ENCODE results near the gene B4GALT2. TPM values are rescaled to one million over a fixed set of nuclear protein-coding genes. Genes with fewer than 3 reads are reported as not detected.

B4GALT2 gene
- total RNA-seq, 2 donors from 2014 or later = 22.7 to 28.6 TPM

DNA sequence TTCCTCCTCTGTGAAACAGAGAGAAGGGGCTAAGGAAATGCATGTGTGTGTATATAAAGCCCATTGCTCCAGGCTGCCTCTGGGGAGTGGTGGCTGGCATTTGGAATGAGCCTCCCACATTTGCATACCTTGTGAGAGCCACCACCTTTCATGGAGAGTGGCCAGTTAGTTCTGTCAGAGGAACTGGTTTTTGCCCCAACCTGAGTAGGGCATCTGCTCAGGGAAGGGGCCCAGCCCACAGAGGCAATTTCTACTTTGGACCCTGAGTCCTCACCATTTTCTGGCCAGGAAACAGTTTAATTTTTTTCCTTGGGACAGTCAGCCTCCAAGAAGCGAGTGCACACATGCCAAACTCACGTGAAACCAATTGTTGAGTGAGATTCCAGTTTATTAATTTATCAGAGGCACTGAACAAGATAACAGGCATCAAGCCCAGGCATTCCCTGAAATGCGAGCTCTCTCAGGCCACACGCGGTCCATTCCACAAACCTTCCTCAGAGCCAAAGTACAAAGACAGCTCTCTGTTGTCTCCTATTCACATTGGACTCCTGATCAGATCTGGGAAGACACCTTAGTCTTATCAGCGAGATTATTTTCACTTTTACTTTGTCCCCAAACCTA lies 53.3 kb downstream of the B4GALT2 start:
- DNase-seq (peak in 1 of 2 donors; percentile 66), ATAC-seq (peak; percentile 17)
- intact Hi-C loops (cut with DNase I, micrococcal nuclease) = no loop called here

DNA sequence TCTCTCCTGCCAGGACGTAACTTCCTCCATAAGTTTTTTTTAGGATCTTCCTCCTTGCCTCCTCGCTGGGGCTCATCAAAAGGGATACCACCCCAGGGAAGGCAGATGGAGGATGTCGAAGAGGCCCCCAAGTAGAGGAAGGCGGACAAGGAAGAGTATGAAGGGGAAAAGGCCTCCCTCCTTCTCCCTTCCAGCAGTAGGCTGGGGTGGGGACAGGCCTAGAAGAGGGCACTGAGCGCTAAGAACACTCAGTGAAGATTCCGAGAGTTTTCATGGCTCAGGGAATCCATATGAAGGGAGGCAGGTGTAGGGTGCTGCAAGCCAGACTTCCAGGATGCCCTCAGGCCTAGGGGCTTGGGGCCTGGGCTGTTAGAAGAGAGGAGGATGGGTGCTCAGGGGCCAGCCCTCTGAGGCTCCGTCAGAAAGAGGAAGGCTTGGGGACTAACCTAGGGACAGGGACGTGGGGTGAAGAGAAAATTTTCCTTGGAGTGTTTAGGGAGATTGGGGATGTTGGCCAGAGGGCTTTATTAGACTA lies 54.1 kb downstream of the B4GALT2 start:
- DNase-seq (no peak), ATAC-seq (no peak)
- intact Hi-C loops (cut with DNase I, micrococcal nuclease) = no loop called here

DNA sequence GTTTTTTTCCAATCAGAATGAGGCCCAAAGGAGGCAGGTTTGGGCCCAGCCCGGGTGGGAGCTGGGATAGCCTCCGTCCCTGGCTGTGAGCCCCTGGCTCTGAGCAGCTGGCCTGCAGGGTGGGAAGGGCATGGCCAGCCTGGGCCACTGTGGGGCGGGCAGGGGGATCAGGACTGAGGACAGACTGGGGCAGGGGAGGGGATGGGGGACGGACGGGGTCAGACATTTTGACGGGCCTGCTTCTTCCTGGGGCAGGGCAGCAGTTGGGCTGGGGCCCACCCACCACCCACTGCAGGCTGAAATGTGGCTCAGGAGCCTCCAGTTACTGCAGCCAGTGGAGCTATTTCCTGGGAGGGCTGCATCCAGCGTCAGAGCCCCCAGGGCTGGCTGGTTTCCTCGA lies 54.7 kb downstream of the B4GALT2 start:
- DNase-seq = no peak

DNA sequence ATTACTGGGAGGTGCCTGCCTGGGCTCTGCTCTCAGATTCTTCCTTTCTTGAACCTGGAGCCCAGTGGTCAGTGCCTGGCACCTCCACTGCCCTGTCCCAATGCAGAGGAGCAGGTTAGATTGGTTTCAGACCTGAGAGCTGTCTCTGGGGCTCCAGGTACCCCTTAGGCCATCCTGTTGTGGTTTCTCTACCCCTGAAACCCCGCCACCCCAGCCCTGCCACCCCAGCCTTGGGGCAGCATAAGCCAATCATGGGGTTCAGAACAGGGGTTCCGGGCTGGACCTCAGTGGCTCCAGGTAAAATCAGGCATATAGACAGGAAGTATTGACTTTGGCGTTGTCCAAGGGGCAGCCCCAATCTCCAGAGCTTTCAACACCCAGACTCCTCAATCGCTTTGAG lies 55.4 kb downstream of the B4GALT2 start:
- intact Hi-C loops (cut with DNase I, micrococcal nuclease) = no loop called here
- ATAC-seq (no peak), DNase-seq (no peak)

More for the DNA sequence above, 54.7 kb downstream of the B4GALT2 start:
- intact Hi-C loops (cut with DNase I, micrococcal nuclease) = no loop called here
- no peak for ATAC-seq

DNA sequence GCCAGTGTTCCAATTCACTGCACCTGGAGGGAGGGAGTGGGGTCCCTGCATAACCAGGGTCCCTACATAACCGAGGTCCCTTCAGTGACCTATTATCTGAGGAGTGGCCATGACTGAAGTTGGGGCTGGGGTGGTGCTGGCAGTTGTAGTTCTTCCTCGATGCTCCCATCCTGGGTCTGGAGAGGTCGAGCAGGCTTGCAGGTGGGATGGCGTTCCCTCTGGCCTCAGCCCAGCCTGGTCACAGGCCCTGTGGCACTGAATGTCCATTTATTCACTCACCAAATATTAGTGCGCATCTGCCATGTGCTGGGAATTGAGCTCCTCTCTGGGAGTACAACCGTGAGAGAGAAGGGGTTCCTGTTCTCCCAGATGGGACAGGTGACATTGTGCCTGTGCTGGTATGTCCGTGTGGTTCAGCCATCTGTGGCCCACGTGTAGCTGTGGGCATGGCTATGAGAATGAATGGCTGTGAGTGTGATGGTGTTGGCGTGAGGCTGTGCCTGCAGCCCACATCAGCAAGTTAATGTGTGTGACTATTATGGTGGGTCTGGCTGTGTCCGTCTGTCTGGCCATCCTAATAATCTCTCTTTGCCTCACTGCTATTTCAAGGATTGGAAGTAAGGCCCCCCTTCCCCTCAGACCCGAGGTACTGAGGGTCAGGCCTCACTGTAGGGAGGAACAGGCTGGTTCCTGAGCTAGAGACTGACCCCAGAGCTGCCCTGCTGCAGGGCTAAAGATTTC lies 56.1 kb downstream of the B4GALT2 start:
- intact Hi-C loops (cut with DNase I, micrococcal nuclease) = loop anchor here in 1 of 2 donors (5.0 kb wide), 1 partner anchor 33 kb away; no protein-coding TSS in a partner anchor
- ATAC-seq (no peak), DNase-seq (no peak)

DNA sequence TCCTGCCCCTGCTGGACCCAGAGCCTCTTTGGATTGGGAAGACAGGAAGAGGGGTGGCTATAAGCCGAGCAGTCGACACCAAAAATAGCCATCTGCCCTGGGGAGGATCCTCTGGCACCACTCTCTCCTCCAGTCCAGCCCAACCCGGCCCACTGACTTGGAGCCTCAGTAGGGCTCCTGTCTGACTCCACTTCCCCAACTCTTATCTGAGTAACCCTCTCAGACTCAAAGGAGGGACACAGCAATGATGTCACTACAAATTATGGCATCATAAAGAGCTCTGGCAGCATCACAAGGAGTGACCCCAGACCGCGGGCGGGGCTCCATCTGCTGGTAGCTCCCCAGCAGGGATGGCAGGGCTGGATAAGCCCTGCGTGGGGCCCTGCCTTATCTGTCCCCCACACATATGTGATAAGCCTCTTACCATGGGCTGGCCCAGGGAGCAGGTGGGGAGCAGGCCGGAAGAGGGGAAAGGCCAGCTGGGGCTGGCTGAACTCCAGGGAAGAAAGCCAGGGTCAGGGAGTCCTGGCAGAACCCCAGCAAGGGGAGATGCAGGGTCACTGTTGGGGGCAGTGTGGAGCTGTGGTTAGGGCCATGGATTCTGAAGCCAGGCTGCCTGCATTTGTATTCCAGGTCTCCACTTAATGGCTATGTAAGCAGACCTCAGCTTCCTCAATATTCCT lies 56.9 kb downstream of the B4GALT2 start:
- DNase-seq (no peak), ATAC-seq (no peak)
- intact Hi-C loops (cut with DNase I, micrococcal nuclease) = loop anchor here in 1 of 2 donors (5.0 kb wide), 1 partner anchor 34 kb away; no protein-coding TSS in a partner anchor

DNA sequence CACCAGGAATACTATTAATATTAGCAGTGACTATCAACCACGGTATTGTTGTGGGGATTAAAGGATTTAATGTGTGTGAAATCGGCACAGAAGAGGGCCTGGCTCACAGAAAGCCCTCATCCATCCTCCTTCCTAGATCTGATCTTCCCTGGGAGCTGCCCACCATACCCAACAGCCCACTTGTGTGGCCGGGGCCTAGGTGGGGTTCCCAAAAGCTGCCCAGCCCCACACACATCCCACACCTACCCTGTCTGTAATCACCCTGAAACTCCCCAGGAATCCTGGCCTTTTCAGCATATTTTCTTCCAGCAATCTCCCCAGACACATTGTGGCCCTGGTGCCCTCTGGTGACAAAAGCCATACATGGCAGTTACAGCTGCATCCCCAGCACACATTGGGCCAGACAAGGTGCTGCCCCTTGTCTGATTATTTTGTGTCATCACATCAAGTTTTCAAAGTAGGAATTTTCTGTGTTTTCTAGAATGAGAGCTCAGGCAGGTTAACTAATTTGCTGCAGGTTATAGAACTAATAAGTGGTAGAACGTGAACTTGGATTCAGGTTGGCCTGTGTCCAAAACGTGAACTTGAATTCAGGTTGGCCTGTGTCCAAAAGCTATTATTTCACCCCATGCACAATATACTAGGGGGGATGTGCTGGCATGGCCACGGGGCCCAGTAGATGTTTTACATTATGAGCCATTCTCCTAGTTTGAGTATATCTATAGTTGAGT lies 57.6 kb downstream of the B4GALT2 start:
- ATAC-seq (peak; percentile 67), DNase-seq (peak; percentile 58 to 75)
- intact Hi-C loops (cut with DNase I, micrococcal nuclease) = loop anchor here in 1 of 2 donors (5.0 kb wide), 1 partner anchor 34 kb away; no protein-coding TSS in a partner anchor

DNA sequence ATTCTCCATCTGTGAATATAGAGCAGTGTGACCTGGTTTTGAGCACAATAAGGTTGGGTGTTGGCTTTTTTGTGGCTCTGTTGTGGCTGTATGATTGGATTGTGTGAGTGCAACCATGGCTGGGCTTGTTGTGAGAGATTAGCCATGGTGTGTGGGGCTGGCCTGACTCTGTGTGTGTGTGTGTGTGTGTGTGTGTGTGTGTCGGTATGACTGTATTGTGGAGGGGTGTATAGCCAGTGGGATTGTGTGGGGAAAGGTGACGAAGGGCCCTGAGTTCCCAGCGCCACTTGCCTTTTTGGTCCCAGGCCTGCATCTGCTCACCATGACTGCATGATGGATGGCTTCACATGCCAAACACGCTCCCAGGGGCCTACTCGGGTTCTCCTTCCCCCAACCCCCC lies 58.1 kb downstream of the B4GALT2 start:
- intact Hi-C loops (cut with DNase I, micrococcal nuclease) = loop anchor here in 1 of 2 donors (5.0 kb wide), 1 partner anchor 35 kb away; no protein-coding TSS in a partner anchor
- ATAC-seq (peak; percentile 29), DNase-seq (no peak)

DNA sequence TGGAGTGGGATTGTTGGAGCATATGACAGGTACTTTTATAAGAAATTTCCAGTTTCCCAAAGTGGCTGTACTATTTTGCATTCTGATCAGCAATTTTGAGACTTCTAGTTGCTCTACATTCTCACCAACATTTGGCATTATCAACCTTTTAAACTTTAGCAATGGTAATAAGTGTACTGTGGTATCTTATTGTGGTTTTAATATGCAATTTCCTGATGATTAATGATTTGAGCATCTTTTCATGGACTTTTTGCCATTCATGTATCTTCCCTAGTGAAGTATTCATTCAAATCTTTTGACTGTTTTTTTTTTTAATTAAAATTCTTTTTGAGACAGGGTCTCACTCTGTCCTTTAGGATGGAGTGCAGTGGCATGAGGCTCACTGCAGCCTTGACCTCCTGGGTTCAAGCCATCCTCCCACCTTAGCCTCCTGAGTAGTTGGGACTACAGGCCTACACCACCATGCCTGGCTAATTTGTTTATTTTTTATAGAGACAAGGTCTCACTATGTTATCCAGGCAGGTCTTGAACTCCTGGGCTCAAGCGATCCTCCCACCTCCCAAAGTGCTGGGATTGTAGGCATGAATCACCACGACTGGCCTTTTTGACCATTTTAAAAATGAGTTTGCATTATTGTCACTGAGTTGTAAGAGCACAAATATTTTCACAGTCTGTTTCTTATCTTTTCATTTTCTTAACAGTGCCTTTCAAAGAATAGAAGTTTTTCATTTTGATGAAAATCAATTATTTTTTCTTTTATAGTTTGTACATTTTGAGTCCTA lies 60.1 kb downstream of the B4GALT2 start:
- ATAC-seq = no peak
- intact Hi-C loops (cut with DNase I, micrococcal nuclease) = loop anchor here in 1 of 2 donors (5.0 kb wide), 1 partner anchor 37 kb away; no protein-coding TSS in a partner anchor

DNA sequence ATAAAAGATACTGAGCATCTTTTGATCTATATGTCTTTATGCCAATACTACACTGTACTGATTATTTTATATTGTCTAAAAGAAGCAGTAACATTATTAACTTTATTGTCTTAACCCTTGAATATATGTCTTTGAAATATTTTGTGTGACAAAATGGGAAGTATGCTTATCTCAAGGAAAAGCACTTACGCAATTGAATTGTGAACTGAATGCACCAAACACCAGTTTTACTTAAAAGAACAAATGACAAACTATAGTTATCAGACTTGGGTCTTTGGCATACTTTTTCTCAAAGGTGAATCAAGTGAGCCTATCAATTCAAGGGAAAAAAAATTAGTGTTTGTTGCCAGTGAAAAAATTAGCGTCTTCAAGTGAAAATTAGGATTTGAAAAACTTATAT lies 61.4 kb downstream of the B4GALT2 start:
- no peak for ATAC-seq
- DNase-seq = no peak
- intact Hi-C loops (cut with DNase I, micrococcal nuclease) = loop anchor here in 1 of 2 donors (10.0 kb wide), 1 partner anchor 276 kb away; no protein-coding TSS in a partner anchor

More for the DNA sequence above, 60.1 kb downstream of the B4GALT2 start:
- peak in 1 of 2 donors; percentile 4 for DNase-seq

Other genes with a start within 250 kb of the B4GALT2 start
- gene ARTN, start 45.4 kb upstream of the B4GALT2 start, total RNA-seq = 10 to 100 TPM in 1 of 2 donors, 1 to 10 TPM in 1; 5.3 to 11.1 TPM
- gene IPO13, start 32.3 kb upstream of the B4GALT2 start, total RNA-seq = 10 to 100 TPM; 19.2 to 27.4 TPM
- 10 to 100 TPM; 17.8 to 24.7 TPM for gene DPH2, start 9.2 kb upstream of the B4GALT2 start, total RNA-seq
- 100 to 1,000 TPM; 166 to 182 TPM for gene ATP6V0B, start 4.2 kb upstream of the B4GALT2 start, total RNA-seq
- 10 to 100 TPM; 22.4 to 22.6 TPM for gene CCDC24, start 12.4 kb downstream of the B4GALT2 start, total RNA-seq
- 10 to 100 TPM; 35.3 to 42.3 TPM for gene SLC6A9, start 52.3 kb downstream of the B4GALT2 start, total RNA-seq
- under 1 TPM in 1 of 2 donors, not detected in 1; 0.11 TPM for gene KLF17, start 139.6 kb downstream of the B4GALT2 start, total RNA-seq
- gene KLF18, start 162.4 kb downstream of the B4GALT2 start, total RNA-seq = not detected
- gene DMAP1, start 234.3 kb downstream of the B4GALT2 start, total RNA-seq = 10 to 100 TPM; 39.0 to 44.4 TPM

Data from left colon (tissue), 2 donors.